GM12878 (cell line): ENCODE results near the gene CYTH3. TPM values are rescaled to one million over a fixed set of nuclear protein-coding genes. Genes with fewer than 3 reads are reported as not detected.
"Not testable (repeated sequence)": the region's sequence is repeated elsewhere in the genome, so short reads cannot be mapped to it uniquely, and the experiment has no call there.

Source experiments
- ATAC-seq: fragments of 200-7000 bp; cut with Tn5 transposase; 3 replicates; pipeline ENCODE4 v1.9.1; 2020; ENCODE audit warnings: mild to moderate bottlenecking, moderate library complexity
- BruUV-seq: library from RNA; stranded (reverse); fragments of 400-500 nt; replicated peaks from 2 replicates; lab custom pipeline; 2021; lab: Mats Ljungman, UMichigan
- CTCF ChIA-PET: fragments of 300-600 bp; sonication (Branson Sonifier 250); formaldehyde crosslinking; extraction: SDS; loops from one replicate; lab custom pipeline; 2021; ENCODE audit warnings: inconsistent platforms; lab: Yijun Ruan, JAX
- POLR2A ChIA-PET: fragments of 350-600 bp; formaldehyde crosslinking; extraction: SDS; loops from one replicate; lab custom pipeline; 2021; ENCODE audit warnings: inconsistent platforms; lab: Charles Lee
- RAD21 ChIA-PET: fragments of 300-600 bp; sonication (Branson Sonifier 250); formaldehyde crosslinking; loops from one replicate; lab custom pipeline; 2023; ENCODE audit warnings: antibody characterized with exemption; ENCODE audit not compliant: unreplicated experiment; lab: Charles Lee
- SMC1A ChIA-PET: fragments of 300-600 bp; sonication (Branson Sonifier 250); formaldehyde crosslinking; loops from one replicate; lab custom pipeline; 2023; ENCODE audit not compliant: unreplicated experiment, uncharacterized antibody; lab: Charles Lee
- DNase-seq: peaks from one replicate; pipeline ENCODE4 v3.0.0-alpha.2; 2011; ENCODE audit warnings: low read depth, low spot score
- FAIRE-seq: peaks from 3 replicates; lab custom pipeline; 2011; peaks lifted over from hg19 to GRCh38; lab: Jason Lieb, UNC
- H2AFZ ChIP-seq: 2 replicates; pipeline ENCODE4 v1.6.0; 2011; ENCODE audit warnings: low read depth, low read length, control low read depth; ENCODE audit not compliant: control insufficient read depth
- H3K27ac ChIP-seq: 2 replicates; pipeline ENCODE4 v1.5.1; 2011; ENCODE audit warnings: control low read depth; ENCODE audit not compliant: control insufficient read depth, insufficient read depth
- H3K27me3 ChIP-seq, 2 experiments: replicated peaks in 1 of 2; 2 replicates each; pipeline versions ENCODE4 v1.6.0 to v1.6.1; 2011; ENCODE audit warnings: low read length in 1 of 2; ENCODE audit not compliant: control insufficient read depth in 2 of 2, insufficient read depth in 2 of 2
- H3K36me3 ChIP-seq, 2 experiments: 2 replicates each; pipeline ENCODE4 v1.5.1; 2011; ENCODE audit warnings: low read length in 1 of 2; ENCODE audit not compliant: control insufficient read depth in 2 of 2, insufficient read depth in 2 of 2
- H3K4me1 ChIP-seq: 2 replicates; pipeline ENCODE4 v1.6.1; 2011; ENCODE audit warnings: mild to moderate bottlenecking, low read length, moderate library complexity, mixed read lengths; ENCODE audit not compliant: control insufficient read depth, insufficient read depth
- H3K4me2 ChIP-seq: 2 replicates; pipeline ENCODE4 v1.6.0; 2011; ENCODE audit warnings: control low read depth; ENCODE audit not compliant: control insufficient read depth, insufficient read depth
- H3K4me3 ChIP-seq: fragments of 200-600 bp; sonication (generic); 2 replicates; pipeline ENCODE4 v1.5.1; 2016
- H3K79me2 ChIP-seq: 2 replicates; pipeline ENCODE4 v1.6.0; 2011; ENCODE audit warnings: low read length; ENCODE audit not compliant: control insufficient read depth, insufficient read depth
- H3K9ac ChIP-seq: 2 replicates; pipeline ENCODE4 v1.8.0; 2011; ENCODE audit warnings: low read length, control low read depth, mixed read lengths; ENCODE audit not compliant: control insufficient read depth, insufficient read depth
- H3K9me3 ChIP-seq: replicated peaks from 3 replicates; pipeline ENCODE4 v1.5.1; 2011; ENCODE audit warnings: mild to moderate bottlenecking, low read length; ENCODE audit not compliant: control insufficient read depth, insufficient read depth
- H4K20me1 ChIP-seq: 2 replicates; pipeline ENCODE4 v1.6.0; 2011; ENCODE audit not compliant: control insufficient read depth, insufficient read depth
- SMAD5 ChIP-seq: IDR thresholded peaks from 2 replicates; pipeline ENCODE4 v1.6.1; 2016; ENCODE audit warnings: antibody characterized with exemption, low read depth
- WGBS: methylation state at CpG from one replicate; pipeline ENCODE4 v1.1.6; 2016; ENCODE audit warnings: low lambda C conversion rate; ENCODE audit not compliant: insufficient replicate concordance, insufficient coverage; ENCODE audit errors: missing lambda C conversion rate; 5-methylcytosine and 5-hydroxymethylcytosine counted together
- in situ Hi-C: fragments of 300-500 bp; cut with MboI; formaldehyde crosslinking; loops from 9 replicates; pipeline ENCODE4 v1.14.3; 2018; ENCODE audit warnings: mixed read lengths
- intact Hi-C: fragments of 100-400 bp; cut with micrococcal nuclease; formaldehyde crosslinking; loops from one replicate; pipeline ENCODE4 v1.14.2; 2022; ENCODE audit not compliant: unreplicated experiment
- polyA plus RNA-seq, 11 experiments: library from polyadenylated mRNA; depleted of rRNA in 4 of 11; unstranded in 6 of 11; stranded (reverse) in 5 of 11; fragments of >200 nt; fragmentation: Nextera tagmentation in 4 of 11; fragmentation: Illumina TruSeq in 1 of 11; extraction: Ambion mirVana in 4 of 11; extraction: Trizol in 1 of 11; gene quantifications; 1 replicate in 1 of 11; 2 replicates in 10 of 11; pipeline versions ENCODE4 v1.2.1 to v1.2.3, GENCODE V29; 2011 to 2016; ENCODE audit warnings: inconsistent platforms in 2 of 11, missing spikeins in 2 of 11, low read depth in 1 of 11
- total RNA-seq, 4 experiments: library from RNA; depleted of rRNA in 3 of 4; stranded (reverse); fragments of >200 nt in 3 of 4; fragmentation: Illumina TruSeq in 1 of 4; extraction: Trizol in 1 of 4; gene quantifications; 2 replicates each; pipeline versions ENCODE4 v1.2.1 to v1.2.3, GENCODE V29; 2013 to 2021

CYTH3 gene
- total and polyA plus RNA-seq, 10 of the 15 experiments (the other 5 are each of a cell fraction or from before 2014, with no cell fraction given) = 0.45 to 28.2 (median 15.7) TPM

DNA sequence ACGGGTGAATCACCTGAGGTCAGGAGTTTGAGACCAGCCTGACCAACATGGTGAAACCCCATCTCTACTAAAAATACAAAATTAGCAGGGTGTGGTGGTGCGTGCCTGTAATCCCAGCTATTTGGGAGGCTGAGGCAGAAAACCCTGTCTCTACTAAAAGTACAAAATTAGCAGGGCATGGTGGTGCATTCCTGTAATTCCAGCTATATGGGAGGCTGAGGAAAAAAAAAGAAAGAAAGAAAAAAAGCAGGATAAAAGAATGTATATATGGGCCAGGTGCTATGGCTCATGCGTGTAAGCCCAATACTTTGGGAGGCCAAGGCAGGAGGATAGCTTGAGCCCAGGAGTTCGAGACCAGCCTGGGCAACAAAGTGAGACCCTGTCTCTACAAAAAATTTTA lies 29.0 kb upstream of the CYTH3 start:
- H3K4me1 ChIP-seq, ATAC-seq, H4K20me1 ChIP-seq, H3K79me2 ChIP-seq, H3K36me3 ChIP-seq, H3K27ac ChIP-seq, SMC1A ChIA-PET, CTCF ChIA-PET, H2AFZ ChIP-seq, H3K4me3 ChIP-seq, in situ Hi-C loops, DNase-seq, H3K4me2 ChIP-seq, H3K9me3 ChIP-seq, intact Hi-C loops, H3K9ac ChIP-seq, FAIRE-seq, RAD21 ChIA-PET, BruUV-seq, POLR2A ChIA-PET, H3K27me3 ChIP-seq: not testable (repeated sequence)
- 37% methylated on average over 4 of the region's 4 CpGs for WGBS

- FAIRE-seq = no peak
These were observed 27.4 kb upstream of the CYTH3 start for GRCh38 chr7:6299774-6300173.

More at GRCh38 chr7:6299774-6300173, 27.4 kb upstream of the CYTH3 start:
- WGBS = 29% methylated on average over 4 of the region's 4 CpGs
- ChIA-PET SMC1A (no interaction called here), CTCF (no interaction called here), POLR2A (interaction anchor here (0.7 kb wide), 1 partner anchor 282 kb away, joined by 3 read pairs; no protein-coding TSS in a partner anchor)
- no peak for ATAC-seq
- intact Hi-C loops = no loop called here
- no peak for TF ChIP-seq SMAD5
- TF ChIP-seq, all 136 proteins: peak for 0
- Histone ChIP-seq H4K20me1 (no peaks in the 10 kb centered on the region), H3K4me1 (no peaks in the 10 kb centered on the region), H3K9ac (no peak overlapping the region), H3K27ac (no peak overlapping the region), H3K79me2 (no peaks in the 10 kb centered on the region), H3K9me3 (no peaks in the 10 kb centered on the region), H3K4me2 (no peak overlapping the region), H3K36me3 (no peaks in the 10 kb centered on the region), H3K4me3 (no peak overlapping the region), H3K27me3 (no peaks in the 10 kb centered on the region), H2AFZ (no peak overlapping the region)
- in situ Hi-C loops = no loop called here
- no TSS peak for BruUV-seq
- DNase-seq = no peak
- RAD21 ChIA-PET = no interaction called here
